Measurements from ENCODE around the gene UNC93A. TPM values are rescaled to one million over a fixed set of nuclear protein-coding genes. Genes with fewer than 3 reads are reported as not detected.

Gene UNC93A
- total RNA-seq, 1 donor = not detected

GRCh38 chr6:167293088-167293589 lies 2.0 kb downstream of the UNC93A start:
- no peak overlapping the region for H3K4me3 ChIP-seq (ENCODE audit: low read depth, low read length)
- TF ChIP-seq, protein P1, sequence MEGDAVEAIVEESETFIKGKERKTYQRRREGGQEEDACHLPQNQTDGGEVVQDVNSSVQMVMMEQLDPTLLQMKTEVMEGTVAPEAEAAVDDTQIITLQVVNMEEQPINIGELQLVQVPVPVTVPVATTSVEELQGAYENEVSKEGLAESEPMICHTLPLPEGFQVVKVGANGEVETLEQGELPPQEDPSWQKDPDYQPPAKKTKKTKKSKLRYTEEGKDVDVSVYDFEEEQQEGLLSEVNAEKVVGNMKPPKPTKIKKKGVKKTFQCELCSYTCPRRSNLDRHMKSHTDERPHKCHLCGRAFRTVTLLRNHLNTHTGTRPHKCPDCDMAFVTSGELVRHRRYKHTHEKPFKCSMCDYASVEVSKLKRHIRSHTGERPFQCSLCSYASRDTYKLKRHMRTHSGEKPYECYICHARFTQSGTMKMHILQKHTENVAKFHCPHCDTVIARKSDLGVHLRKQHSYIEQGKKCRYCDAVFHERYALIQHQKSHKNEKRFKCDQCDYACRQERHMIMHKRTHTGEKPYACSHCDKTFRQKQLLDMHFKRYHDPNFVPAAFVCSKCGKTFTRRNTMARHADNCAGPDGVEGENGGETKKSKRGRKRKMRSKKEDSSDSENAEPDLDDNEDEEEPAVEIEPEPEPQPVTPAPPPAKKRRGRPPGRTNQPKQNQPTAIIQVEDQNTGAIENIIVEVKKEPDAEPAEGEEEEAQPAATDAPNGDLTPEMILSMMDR (IDR thresholded peaks at IDR 0.05; ENCODE audit: insufficient read depth, low read length) = no peak
- no peak for DNase-seq (ENCODE audit: low read depth)

DNA sequence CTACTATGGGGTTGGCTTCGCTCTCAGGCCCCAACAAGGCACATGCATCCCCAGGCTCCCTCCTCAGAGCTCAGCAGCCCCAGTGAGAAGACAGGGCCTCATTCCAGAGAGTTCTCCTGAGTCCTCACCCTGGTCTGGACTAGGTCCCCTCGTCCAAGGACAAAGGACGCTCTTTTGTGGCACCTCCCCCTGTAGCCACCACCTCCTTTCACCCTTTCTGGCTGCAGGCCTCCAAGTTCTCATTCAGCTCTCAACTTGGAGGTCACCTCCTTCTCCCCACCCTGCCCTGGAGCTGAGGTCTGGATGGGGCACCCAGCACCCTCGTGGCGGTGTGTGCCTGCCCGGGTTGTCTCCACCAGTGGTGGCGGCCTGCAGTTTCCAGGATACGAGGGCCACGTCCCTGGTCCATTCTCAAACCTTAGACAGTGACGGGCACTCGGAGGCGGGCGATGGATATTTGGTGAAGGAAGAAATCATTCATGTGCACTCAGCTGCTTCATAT lies 2.5 kb downstream of the UNC93A start:
- H3K4me3 ChIP-seq (ENCODE audit: low read depth, low read length) = no peak overlapping the region
- TF ChIP-seq, protein P1 (IDR thresholded peaks at IDR 0.05; ENCODE audit: insufficient read depth, low read length) = no peak
- no peak for DNase-seq (ENCODE audit: low read depth)

DNA sequence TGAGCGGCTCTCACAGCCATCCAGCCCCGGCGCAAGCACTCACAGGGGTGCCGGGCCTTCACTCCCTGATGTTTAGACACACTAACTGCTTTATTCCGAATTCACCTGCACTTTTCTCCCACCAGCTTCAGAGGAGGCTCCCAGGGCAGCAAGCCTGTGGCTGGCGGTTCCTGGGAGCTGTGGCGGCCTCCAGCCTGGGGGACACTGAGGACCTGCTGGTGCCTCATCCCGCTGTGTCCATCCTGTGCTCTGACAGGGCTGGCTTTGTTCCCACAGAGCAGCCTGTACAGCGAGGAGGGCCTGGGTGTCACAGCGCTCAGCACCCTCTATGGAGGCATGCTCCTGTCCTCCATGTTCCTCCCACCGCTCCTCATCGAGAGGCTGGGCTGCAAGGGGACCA lies 3.1 kb downstream of the UNC93A start:
- H3K4me3 ChIP-seq (ENCODE audit: low read depth, low read length) = no peak overlapping the region
- no peak for DNase-seq (ENCODE audit: low read depth)
- TF ChIP-seq, protein P1 (IDR thresholded peaks at IDR 0.05; ENCODE audit: insufficient read depth, low read length) = no peak

- no peak overlapping the region for H3K4me3 ChIP-seq (ENCODE audit: low read depth, low read length)
- TF ChIP-seq, protein P1 (IDR thresholded peaks at IDR 0.05; ENCODE audit: insufficient read depth, low read length) = no peak
- no peak for DNase-seq (ENCODE audit: low read depth)
Measured at GRCh38 chr6:167294651-167295494, 3.8 kb downstream of the UNC93A start.

GRCh38 chr6:167295495-167296292 lies 4.6 kb downstream of the UNC93A start:
- DNase-seq (ENCODE audit: low read depth) = no peak

DNA sequence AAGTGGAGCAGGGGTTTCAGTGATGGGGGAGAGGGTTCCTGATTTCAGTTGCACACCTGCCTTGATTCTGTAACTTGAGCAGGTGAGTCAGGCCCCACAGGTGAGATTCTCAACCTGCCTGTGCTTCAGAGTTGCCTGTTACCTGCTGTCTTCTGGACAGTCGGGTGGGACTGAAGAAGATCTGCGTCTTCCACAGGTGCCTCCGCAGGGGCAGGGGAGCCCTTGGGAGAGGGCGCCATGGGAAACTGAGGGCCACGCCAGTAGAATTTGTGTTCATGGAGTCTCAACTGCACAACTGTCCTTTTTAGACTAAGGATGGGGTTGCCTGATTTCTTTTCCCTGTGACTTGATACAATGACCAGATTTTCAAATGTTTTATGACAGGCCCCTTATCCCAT lies 5.2 kb downstream of the UNC93A start:
- DNase-seq (ENCODE audit: low read depth) = no peak
- TF ChIP-seq, protein P1 (IDR thresholded peaks at IDR 0.05; ENCODE audit: insufficient read depth, low read length) = no peak
- H3K4me3 ChIP-seq (ENCODE audit: low read depth, low read length) = no peak overlapping the region

More at GRCh38 chr6:167295495-167296292, 4.6 kb downstream of the UNC93A start:
- H3K4me3 ChIP-seq (ENCODE audit: low read depth, low read length) = no peak overlapping the region
- TF ChIP-seq, protein P1 (IDR thresholded peaks at IDR 0.05; ENCODE audit: insufficient read depth, low read length) = no peak

All from fibroblast of the aortic adventitia (primary cell).